GM18867 (cell line): ENCODE data around the gene LKAAEAR1.
A peak's percentile ranks its signal among the peaks of the same experiment; 100 is the strongest.

Source experiments
- ATAC-seq: cut with Tn5 transposase; IDR thresholded peaks from one replicate; pipeline ENCODE4 v1.9.1; 2021; ENCODE audit warnings: mild to moderate bottlenecking, moderate library complexity; ENCODE audit not compliant: unreplicated experiment

The LKAAEAR1 gene

DNA sequence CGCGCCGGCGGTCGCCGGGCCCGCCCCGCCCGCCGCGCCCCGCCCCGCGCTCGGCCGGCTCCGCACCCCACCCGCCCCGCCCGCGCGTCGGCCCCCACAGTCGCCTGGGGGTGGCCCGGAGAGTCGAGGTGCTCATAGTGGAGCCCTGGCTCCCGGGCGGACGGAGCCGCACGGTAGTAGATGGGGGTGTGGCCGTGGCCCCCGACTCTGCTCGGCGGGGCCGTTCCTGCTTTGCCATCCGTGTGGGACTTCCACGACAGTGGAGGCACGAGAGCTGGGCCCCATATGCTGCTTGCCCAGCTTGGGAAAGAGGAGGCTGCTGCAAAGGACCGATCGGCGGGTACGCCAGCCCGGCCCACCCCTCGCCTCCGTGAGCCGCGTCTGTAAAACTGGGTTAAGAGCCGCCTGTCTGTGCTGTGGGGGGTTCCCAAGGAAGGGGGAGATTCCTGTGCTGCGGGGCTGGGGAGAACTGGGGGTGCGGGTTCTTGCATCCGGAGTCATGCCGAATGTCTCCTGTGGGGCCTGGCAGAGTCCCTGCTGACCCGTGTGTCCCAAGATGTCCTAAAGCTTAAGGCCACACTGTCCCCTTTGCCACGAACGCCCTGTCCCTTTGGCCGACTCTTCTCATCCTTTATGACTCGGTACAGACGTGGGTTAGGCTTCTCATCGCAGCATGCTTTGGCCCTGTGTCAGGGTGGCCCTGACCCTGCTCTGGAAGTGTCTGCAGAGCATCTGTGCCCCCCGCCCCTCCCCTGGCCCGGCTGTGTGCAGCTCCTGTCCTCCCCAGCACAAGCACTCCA lies 4.0 kb downstream of the LKAAEAR1 start, which contains the start of gene OPRL1:
OPRL1 (plus strand) TSS at position 70 of the 800 bp plus-strand sequence. CDS start 12,639 bp downstream, outside the sequence.
- no peak for ATAC-seq

DNA sequence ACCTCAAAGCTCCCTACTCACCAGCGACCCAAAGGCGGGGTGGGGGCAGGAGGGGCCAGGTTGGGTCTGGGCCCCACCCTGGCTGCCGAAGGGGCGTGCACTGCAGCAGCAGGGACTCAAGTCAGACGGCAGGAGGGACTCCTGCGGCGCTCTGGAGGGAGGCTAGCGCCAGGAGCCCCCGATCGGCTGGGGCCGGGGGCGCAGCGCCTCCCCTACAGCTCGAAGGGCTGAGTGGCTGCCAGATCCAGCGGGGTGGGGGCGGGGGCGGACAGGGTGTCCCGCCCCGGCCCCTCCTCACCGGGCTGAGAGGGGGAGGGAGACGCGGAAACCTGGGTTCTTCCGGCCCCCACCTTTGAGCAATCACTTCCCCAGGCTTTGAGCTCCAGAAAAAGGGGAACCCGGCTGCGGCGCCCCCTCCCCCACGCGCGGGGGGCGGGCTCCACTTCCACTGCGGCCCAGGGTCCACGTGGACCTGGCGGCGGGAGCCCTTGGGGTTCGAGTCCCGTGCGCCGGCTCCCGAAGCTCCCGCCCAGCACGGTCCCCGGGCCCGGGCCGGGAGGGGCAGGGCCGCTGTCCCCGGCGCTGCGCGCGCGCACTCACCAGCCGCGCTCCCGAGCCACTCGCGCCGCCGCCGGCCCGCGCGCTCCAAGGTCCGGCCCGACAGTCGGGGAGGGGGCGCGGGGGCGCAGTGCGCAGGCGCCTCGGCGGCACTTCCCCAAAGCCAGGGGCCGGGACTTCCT lies 4.8 kb downstream of the LKAAEAR1 start, which contains the start of gene RGS19:
RGS19 (minus strand) TSS at position 246 of the 740 bp plus-strand sequence. CDS start 2,632 bp downstream, outside the sequence.
- ATAC-seq: peak; percentile 52

- ATAC-seq: no peak
These were observed 5.3 kb downstream of the LKAAEAR1 start for GRCh38 chr20:64078934-64079272.

DNA sequence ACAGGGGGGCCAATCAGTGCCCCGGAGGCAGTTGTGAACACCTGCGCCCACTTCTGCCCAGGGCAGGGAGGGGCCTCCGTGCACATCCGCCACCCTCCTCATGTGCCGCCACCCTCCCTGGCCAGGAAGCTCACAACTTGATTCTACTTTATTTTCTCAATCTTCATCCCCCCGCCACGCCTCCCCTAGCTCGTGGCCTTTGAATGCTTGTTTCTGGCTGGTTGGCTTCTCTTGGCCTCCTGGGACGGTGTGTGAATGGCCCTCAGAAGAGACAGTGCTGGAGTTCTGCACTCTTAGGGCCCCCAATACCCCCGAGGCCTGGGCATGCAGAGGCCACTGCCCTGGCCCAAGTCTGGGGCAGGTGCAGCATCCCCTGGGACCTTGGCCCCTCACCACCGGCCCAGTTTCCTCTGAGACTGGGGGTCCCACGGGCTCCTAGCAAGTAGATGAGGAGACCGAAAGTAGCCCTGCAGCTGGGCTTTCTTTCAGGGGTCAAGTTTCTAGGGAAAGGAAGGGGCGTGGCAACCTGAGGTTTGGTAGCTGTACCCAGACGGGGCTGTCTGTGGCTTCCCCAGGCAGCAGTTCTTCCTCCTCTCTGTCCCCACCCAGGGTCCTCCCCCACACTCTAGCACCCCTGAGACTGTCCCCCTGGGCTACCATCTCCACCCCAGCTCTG lies 6.2 kb downstream of the LKAAEAR1 start:
- no peak for ATAC-seq

GRCh38 chr20:64077541-64077875 lies 6.7 kb downstream of the LKAAEAR1 start:
- no peak for ATAC-seq

DNA sequence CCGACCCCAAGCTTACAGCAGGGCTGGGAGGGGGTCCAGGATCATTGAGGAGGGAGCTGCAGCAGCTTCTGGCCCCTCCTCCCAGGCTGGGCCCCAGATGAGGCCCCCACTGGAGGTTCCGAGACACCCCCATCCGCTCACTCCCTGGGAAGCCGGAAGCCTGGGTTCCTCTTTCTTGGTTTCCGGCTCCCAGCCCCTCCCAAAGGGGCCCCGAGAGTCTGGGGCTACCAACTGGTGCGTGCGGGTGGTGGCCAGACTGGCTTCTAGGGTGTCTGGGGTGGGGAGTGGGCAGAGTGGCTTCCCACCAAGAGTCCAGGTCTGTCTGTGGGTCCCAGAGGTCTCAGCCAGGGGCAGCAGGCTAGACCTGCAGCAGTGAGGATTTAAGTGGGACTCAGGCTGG lies 7.1 kb downstream of the LKAAEAR1 start:
- no peak for ATAC-seq

- no peak for ATAC-seq
These were observed 7.9 kb downstream of the LKAAEAR1 start for GRCh38 chr20:64076061-64076997.

- ATAC-seq: no peak
These were observed 8.6 kb downstream of the LKAAEAR1 start for GRCh38 chr20:64075556-64075955.

- ATAC-seq: no peak
These were observed 9.2 kb downstream of the LKAAEAR1 start for GRCh38 chr20:64074963-64075362.

DNA sequence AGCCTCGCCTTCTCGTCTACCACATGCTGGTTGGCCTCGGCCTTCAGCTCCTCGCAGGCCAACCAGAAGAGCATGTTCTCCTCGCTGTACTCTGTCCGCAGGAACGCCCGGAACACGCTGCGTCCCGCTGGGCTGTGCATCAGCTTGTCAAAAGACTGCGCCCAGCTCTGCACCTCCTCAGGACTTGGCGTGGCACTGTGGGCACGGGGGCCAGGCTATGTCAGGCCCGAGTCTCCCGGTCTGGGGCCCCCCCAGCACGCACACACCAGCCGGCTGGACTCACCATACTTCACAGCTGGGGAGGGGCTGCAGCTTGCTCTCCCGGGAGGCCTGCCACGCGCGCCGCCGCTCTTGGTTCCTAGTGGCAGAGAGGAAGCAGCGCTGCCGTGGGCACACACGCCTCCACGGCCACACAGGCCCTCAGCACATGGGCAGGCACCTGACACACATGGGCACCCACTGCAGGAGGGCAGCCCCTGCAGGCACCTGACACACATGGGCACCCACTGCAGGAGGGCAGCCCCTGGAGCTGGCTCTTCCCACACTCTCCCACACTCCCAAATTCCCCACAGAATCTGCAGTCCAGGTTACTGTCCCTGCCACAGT lies 9.9 kb downstream of the LKAAEAR1 start:
- no peak for ATAC-seq

GRCh38 chr20:64073476-64074183 lies 10.6 kb downstream of the LKAAEAR1 start:
- no peak for ATAC-seq

DNA sequence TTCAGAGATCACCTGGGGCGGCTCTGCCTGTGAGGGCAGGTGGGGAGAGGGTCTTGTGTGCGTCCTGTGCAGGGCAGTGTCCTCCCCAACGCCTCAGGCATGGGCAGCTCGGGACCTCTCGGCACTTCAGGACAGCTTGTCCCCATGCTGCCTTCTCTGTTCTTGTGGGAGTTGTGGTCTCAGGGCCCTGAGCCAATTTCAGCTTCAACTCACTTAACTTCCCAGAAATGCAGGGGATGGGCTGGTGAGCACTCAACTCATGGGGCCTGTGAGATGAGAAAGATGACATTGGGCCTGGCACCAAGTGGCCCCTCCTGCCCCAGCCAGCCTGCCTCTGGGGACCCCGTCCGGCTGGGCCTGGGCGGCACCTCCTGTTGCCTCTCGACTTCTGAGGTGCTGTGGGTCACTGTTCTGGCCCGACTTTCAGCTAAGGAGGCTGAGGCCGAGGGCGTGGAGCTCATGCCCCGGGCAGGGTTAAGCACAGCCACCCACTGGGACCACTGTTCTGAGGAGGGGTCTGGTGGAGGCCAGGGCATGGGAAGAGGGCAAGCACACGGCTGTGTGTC lies 11.6 kb downstream of the LKAAEAR1 start:
- ATAC-seq: no peak

- no peak for ATAC-seq
These were observed 12.6 kb downstream of the LKAAEAR1 start for GRCh38 chr20:64071341-64072332.

DNA sequence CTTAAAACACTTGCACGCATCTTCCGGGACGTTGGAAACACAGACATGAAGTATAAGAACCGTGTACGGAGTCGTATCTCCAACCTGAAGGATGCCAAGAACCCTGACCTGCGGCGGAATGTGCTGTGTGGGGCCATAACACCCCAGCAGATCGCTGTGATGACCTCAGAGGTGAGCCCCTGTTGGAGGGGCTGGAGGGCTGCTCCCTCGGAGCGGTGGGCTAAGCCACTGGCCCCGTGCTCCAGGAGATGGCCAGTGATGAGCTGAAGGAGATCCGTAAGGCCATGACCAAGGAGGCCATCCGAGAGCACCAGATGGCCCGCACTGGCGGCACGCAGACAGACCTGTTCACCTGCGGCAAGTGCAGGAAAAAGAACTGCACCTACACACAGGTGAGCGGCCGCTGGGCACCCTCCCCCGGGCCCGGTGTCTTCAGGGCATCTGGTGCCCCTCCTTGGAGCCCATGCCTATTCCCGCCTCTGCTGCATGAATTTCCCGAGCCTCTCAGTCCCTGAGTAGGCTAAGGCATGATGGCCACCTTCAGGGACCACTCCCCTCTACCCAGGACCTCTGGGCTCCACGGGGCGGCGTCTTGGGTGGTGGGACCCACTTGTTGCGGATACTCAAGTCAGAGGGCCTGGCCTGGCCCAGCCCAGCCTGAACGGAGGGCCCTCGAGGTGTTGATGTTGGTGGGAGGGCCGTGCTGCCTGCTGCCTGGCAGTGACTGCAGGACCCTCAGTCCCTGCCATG lies 13.8 kb downstream of the LKAAEAR1 start:
- ATAC-seq: no peak

DNA sequence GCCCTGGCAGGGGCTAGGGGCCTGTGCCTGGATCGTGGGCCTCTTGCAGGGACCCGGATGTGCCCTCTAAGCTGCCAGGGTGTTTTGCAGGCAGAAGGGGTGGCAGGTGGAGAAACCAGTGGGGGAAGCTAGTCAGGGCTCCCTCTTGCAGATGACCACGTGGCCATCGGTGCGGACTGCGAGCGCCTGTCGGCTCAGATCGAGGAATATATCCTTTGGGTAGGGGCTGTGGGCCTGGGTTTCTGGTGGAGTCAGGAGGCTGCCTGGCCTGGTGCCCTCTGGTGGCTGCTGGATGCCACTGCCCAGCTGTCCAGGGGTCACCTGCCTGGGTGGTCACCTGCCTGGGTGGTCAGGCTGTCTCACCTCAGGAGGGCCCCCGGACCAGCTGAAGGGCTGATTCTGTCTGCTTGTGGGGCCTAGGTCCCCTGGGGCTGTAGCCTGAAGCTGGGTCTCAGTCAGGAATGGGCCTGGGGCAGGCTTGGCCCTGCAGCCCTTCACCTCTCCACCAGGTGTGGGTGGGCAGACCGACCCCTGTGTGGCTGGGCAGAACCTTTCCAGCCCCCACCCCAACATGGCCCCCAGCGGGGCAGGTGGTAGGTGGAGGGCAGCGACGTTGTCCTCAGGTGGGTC lies 14.5 kb downstream of the LKAAEAR1 start:
- ATAC-seq: no peak

DNA sequence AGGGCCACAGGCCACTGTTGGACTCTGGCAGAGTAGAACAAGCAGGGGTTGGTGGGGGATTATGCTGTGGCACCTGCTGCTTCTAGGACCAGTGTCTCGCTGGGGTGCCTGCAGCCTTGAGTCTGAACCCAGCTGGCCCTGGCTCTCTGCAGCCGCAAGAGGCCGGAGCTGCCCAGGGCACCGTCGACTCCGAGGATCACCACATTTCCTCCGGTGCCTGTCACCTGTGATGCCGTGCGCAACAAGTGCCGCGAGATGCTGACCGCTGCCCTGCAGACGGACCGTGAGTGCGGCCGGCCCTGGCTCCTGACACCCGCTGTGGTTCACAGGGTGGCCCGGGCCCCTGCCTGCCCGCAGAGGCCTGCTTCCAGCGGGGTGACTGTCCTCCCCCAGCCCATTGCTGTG lies 15.0 kb downstream of the LKAAEAR1 start:
- no peak for ATAC-seq
